Measurements from ENCODE around the gene CTSZ.

CTSZ gene

GRCh38 chr20:59008715-59009336 is 1.8 kb upstream of the CTSZ start:
- DNase-seq (ENCODE audit: low spot score): no peak
- in situ Hi-C loops (cut with MboI; ENCODE audit: low sequenced_read_pairs, unreplicated experiment): no loop called here
- no peak for TF ChIP-seq CTCF (IDR thresholded peaks at IDR 0.05; ENCODE audit: borderline replicate concordance, control extremely low read depth, extremely low read depth, insufficient read depth, missing control alignments)

GRCh38 chr20:59007665-59008511 is 834 bp upstream of the CTSZ start:
- no peak for TF ChIP-seq CTCF (IDR thresholded peaks at IDR 0.05; ENCODE audit: borderline replicate concordance, control extremely low read depth, extremely low read depth, insufficient read depth, missing control alignments)
- peak; percentile 93 for DNase-seq (ENCODE audit: low spot score)
- in situ Hi-C loops (cut with MboI; ENCODE audit: low sequenced_read_pairs, unreplicated experiment): no loop called here

GRCh38 chr20:59006167-59006863 is 739 bp downstream of the CTSZ start:
- peak; percentile 25 for TF ChIP-seq CTCF (IDR thresholded peaks at IDR 0.05; ENCODE audit: borderline replicate concordance, control extremely low read depth, extremely low read depth, insufficient read depth, missing control alignments)
- peak; percentile 52 for DNase-seq (ENCODE audit: low spot score)

GRCh38 chr20:59005523-59006166 is 1.4 kb downstream of the CTSZ start:
- in situ Hi-C loops (cut with MboI; ENCODE audit: low sequenced_read_pairs, unreplicated experiment): no loop called here
- no peak for DNase-seq (ENCODE audit: low spot score)
- no peak for TF ChIP-seq CTCF (IDR thresholded peaks at IDR 0.05; ENCODE audit: borderline replicate concordance, control extremely low read depth, extremely low read depth, insufficient read depth, missing control alignments)

More at GRCh38 chr20:59006167-59006863, 739 bp downstream of the CTSZ start:
- in situ Hi-C loops (cut with MboI; ENCODE audit: low sequenced_read_pairs, unreplicated experiment): no loop called here

- DNase-seq (ENCODE audit: low spot score): peak; percentile 88
- TF ChIP-seq CTCF (IDR thresholded peaks at IDR 0.05; ENCODE audit: borderline replicate concordance, control extremely low read depth, extremely low read depth, insufficient read depth, missing control alignments): no peak
- in situ Hi-C loops (cut with MboI; ENCODE audit: low sequenced_read_pairs, unreplicated experiment): no loop called here
Observed at GRCh38 chr20:59004763-59005522, 2.1 kb downstream of the CTSZ start.

- no peak for DNase-seq (ENCODE audit: low spot score)
- no peak for TF ChIP-seq CTCF (IDR thresholded peaks at IDR 0.05; ENCODE audit: borderline replicate concordance, control extremely low read depth, extremely low read depth, insufficient read depth, missing control alignments)
- in situ Hi-C loops (cut with MboI; ENCODE audit: low sequenced_read_pairs, unreplicated experiment): no loop called here
Observed at GRCh38 chr20:59004493-59004762, 2.6 kb downstream of the CTSZ start.

All from GM13976 (cell line).